Smooth muscle cell of the brain vasculature (primary cell): Measurements from ENCODE around the gene BUD23.
"Not testable (repeated sequence)": the region's sequence is repeated elsewhere in the genome, so short reads cannot be mapped to it uniquely, and the experiment has no call there.

ENCODE experiments used
- DNase-seq: peaks from one replicate; pipeline ENCODE4 v3.0.0-alpha.2; 2012; ENCODE audit warnings: low read depth, low spot score

BUD23 gene

GRCh38 chr7:73718905-73719805, 35.8 kb downstream of the BUD23 start, which contains the start of gene STX1A:
TSS of gene STX1A (minus strand) at chr7:73719669. CDS start at chr7:73719631, 38 bp downstream.
- no peak for DNase-seq

GRCh38 chr7:73719806-73720169, 36.4 kb downstream of the BUD23 start:
- DNase-seq, result no peak

GRCh38 chr7:73720443-73720842, 37.0 kb downstream of the BUD23 start:
- DNase-seq, result not testable (repeated sequence)

- no peak for DNase-seq
Observed at GRCh38 chr7:73721377-73721817, 38.0 kb downstream of the BUD23 start.

DNA sequence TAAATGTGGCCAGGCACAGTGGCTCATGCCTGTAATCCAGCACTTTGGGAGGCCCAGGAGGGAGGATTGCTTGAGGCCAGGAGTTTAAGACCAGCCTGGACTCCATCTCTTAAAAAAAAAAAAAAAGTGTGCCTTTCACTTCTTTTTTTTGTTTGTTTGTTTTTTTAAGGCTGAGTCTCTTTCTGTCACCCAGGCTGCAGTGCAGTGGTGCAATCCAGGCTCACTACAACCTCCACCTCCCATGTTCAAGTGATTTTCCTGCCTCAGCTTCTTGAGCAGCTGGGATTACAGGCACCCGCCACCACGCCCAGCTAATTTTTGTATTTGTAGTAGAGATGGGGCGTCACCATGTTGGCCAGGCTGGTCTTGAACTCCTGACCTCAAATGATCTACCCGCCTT, 38.8 kb downstream of the BUD23 start:
- DNase-seq, result not testable (repeated sequence)

GRCh38 chr7:73722785-73723184, 39.4 kb downstream of the BUD23 start:
- no peak for DNase-seq

- no peak for DNase-seq
Observed at GRCh38 chr7:73723813-73724212, 40.4 kb downstream of the BUD23 start.

DNA sequence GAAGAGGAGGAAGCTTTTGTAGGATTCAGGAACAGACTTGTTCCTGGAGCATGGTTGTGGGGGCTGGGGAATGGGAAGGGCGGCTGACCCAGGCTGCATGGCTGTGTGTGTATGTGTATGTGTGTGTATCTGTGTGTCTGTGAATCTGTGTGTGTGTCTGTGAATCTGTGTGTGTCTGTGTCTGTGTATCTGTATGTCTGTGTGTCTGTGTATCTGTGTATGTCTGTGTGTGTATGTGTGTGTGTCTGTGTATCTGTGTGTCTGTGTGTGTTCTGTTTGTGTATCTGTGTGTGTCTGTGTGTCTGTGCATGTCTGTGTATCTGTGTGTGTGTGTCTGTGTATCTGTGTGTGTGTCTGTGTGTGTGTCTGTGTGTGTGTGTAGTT, 42.7 kb downstream of the BUD23 start:
- no peak for DNase-seq

DNA sequence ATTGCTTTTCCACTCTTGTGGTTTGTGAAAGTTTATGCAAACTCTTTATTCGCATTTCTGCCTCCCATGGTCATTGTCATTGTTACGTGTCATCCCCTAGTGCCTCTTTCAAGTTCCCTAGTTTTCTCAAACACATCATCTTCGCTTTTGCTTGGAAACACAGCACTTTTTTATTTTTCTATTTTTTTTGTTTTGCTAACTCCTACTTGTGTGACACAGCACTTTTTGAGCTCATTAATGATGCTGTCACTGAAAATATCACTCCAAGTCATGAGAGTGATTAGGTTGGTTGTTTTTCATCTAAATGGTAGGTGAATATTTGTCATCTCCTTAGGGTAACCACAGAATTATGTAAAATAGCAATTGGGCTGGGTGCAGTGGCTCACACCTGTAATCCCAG, 44.6 kb downstream of the BUD23 start:
- DNase-seq, result no peak

GRCh38 chr7:73728551-73728950, 45.2 kb downstream of the BUD23 start:
- no peak for DNase-seq

DNA sequence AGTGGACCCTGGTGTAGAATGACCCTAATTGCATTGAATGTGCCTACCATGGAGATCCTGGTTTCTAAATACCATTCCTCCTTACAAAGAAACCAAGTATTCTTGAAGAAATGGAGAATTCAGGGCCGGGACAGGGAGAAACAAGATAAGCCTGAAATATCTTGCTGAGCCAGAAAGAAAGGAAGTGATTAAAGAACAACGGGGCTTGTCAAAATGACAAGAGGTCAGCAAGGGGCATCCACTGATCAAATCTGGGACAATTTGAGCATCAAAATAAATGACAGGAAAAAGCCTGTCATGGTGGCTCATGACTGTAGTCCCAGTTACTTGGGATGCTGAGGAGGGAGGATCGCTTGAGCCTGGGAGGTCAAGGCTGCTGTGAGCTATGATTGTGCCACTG, 47.1 kb downstream of the BUD23 start:
- DNase-seq, result no peak

- no peak for DNase-seq
Observed at GRCh38 chr7:73732397-73732796, 49.0 kb downstream of the BUD23 start.

- no peak for DNase-seq
Observed at GRCh38 chr7:73734619-73735527, 51.5 kb downstream of the BUD23 start.

- no peak for DNase-seq
Observed at GRCh38 chr7:73735528-73735905, 52.1 kb downstream of the BUD23 start.

- DNase-seq, result no peak
Observed at GRCh38 chr7:73736885-73737284, 53.5 kb downstream of the BUD23 start.

DNA sequence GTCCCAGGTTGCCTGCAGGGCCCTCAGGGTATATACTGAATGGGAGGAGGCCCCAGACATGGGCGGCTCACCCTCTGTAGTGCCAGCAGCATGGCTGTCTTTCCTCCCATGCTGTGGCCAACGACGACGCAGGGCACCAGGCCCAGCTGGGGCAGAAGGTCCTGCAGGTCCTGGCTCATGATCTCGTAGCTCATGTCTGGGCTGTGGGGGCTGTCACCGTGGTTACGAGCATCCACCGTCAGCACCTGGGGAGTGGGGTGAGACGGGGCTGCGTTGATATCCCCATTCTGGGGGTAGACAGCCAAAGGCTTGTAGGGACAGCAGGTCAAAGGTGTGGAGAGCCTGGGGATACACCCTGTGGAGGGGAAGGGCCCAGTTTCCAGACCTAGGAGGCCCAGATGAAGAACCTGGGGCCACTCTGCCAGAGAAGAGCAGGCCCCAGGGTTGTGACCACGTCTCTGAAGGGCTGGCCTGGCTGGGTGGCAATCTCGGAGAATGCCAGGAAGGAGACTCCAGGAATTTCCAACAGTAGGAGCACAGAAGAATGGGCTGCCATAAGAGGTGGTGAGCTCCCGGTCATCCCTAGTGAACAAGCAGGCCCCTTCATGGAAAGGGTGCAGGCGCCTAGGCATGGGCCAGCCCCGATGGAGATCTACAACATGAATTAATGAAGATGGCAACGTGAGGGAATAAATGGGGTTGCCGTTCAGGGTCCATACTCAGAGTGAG, 54.3 kb downstream of the BUD23 start:
- DNase-seq, result no peak

DNA sequence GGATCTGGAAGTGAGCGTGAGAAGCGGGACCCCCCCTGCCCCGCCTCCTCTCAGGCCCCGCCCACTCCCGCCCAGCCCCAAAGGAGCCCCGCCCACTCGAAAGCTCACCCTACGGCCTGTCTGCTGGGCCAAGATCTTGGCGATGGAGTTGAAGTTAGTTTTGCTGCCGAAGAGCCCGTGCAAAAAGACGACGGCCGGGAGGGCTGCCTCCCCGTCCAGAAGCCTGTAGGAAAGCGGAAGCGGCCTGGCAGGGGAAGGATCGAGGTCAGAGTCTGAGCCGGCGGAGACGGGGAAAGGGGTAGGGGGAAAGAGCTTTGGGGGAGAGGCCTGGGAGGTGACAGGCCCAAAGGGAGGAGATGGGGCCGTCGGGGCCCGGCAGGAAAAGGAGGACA, 54.8 kb downstream of the BUD23 start:
- DNase-seq, result no peak

DNA sequence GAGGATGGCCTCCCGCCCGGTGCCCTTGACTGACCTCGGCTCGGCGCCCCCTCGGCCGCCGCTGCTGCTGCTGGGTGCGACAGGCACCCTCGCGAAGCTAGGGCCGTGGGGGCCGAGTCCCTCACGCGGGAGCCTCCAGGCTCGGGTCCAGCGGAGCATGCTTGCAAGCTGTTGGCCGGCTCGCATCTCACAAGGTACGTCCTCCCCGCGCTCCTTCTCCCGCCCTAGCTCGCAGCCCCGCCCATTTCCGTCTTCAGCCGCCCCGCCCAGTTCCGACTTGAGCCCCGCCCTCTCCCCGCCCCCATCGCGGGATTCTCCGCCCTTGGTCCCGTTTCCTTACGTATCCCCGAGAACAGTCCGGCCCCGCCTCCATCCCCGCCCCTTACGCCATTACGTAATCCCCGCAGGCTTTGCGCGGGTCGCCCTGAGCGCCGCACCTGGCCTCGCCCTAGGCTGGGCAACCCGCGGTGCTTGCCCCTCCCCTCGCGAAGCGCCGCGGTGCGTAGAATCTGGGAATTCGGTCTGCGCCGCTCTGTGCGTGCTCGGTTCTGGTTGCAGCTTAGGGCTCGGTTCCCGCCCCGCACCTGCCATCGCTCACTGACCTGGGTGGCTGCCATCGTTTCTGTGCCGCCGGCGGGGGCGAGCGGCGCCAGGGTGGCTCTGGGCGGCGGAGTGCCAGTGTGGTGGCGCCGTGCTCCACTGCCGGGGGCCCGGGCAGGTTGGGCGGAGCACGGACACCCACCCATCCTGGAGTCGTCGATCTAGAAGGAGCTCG, 55.4 kb downstream of the BUD23 start, which contains the start of gene ABHD11:
Gene ABHD11, minus strand, starts transcription at position 191 of the 775 bp plus-strand sequence. Its CDS starts 32 bp downstream, at position 159.
- peak; percentile 89 for DNase-seq

DNA sequence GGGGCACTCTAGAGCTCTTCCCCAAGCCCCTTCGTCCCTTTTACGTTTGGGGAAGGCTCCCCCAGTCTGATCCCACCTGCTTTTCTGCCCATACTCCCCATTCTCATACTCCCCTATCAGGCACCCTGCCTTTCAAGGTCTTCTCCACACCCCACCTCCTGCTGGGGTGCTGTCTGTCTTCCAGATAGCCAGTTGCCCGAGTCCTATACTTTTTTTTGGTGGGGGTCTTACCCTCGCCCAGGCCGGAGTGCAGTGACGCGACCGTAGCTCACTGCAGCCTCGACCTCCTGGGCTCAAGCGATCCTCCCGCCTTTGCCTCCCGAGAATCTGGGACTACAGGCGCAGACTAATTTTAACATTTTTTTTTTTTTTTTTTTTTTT, 56.0 kb downstream of the BUD23 start:
- DNase-seq, result no peak

- DNase-seq, result no peak
Observed at GRCh38 chr7:73740212-73740611, 56.8 kb downstream of the BUD23 start.

- no peak for DNase-seq
Observed at GRCh38 chr7:73740771-73741170, 57.4 kb downstream of the BUD23 start.
